Cardiac fibroblast (primary cell): Measurements from ENCODE around the gene ENPP4.
"Not testable (repeated sequence)": the region's sequence is repeated elsewhere in the genome, so short reads cannot be mapped to it uniquely, and the experiment has no call there.

ENCODE experiments used
- DNase-seq, 2 donors: peaks; one replicate each; pipeline versions ENCODE4 v3.0.0 to v3.0.0-alpha.2; 2010; ENCODE audit warnings: low read depth in 2 of 2
- H3K4me3 ChIP-seq, 2 donors: replicated peaks in 1 of 2; 1 replicate in 1 of 2; 2 replicates in 1 of 2; pipeline ENCODE4 v1.5.1; 2011; ENCODE audit warnings: low read depth in 2 of 2, low read length in 2 of 2, mild to moderate bottlenecking in 2 of 2, moderate library complexity in 1 of 2
- CTCF ChIP-seq: IDR thresholded peaks from one replicate; pipeline ENCODE4 v1.5.1; 2011; ENCODE audit warnings: low read depth, mild to moderate bottlenecking, low read length, inconsistent platforms

Gene ENPP4

GRCh38 chr6:46113370-46113769 is 16.4 kb upstream of the ENPP4 start:
- TF ChIP-seq CTCF = no peak
- H3K4me3 ChIP-seq = no peak overlapping the region
- DNase-seq = no peak

GRCh38 chr6:46115634-46116033 is 14.2 kb upstream of the ENPP4 start:
- H3K4me3 ChIP-seq = no peak overlapping the region
- DNase-seq = no peak
- no peak for TF ChIP-seq CTCF

GRCh38 chr6:46116289-46116688 is 13.5 kb upstream of the ENPP4 start:
- TF ChIP-seq CTCF = no peak
- DNase-seq = no peak
- no peak overlapping the region for H3K4me3 ChIP-seq

DNA sequence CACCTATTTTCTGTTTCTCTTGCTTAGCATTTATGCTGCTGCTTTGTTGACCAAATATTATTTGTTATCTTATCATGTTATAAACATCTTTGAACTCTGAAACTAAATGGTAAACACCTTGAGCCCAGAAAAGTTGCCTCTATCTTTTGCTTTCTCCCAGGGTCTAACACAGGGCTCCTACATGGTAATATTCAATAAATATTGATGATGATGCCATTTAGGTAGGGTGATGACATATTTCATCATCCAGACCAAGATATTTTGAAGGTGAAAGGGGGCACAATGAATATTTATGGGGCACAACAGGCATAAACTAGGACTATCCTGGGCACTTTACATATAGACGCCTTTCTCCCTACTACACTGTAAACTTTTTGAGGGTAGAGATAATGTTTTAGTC is 11.6 kb upstream of the ENPP4 start:
- no peak overlapping the region for H3K4me3 ChIP-seq
- TF ChIP-seq CTCF = no peak
- no peak for DNase-seq

DNA sequence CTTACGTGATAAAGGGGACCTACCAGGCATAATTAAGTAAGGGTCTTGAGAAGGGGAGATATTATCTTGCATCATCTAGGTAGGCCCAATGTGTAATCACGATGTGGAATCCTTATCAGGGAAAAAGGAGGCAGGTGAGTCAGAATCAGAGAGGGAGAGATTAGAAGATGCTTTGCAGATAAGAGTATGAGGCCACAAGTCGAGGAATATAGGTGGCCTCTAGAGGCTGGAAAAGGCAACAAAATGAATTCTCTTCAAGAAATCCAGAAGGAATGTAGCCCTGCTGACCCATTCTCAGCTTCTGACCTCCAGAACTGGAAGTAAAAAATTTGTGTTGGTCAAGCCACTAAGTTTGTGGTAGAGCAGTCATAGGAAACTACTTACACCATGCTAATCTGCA is 11.0 kb upstream of the ENPP4 start:
- no peak overlapping the region for H3K4me3 ChIP-seq
- DNase-seq = no peak
- no peak for TF ChIP-seq CTCF

DNA sequence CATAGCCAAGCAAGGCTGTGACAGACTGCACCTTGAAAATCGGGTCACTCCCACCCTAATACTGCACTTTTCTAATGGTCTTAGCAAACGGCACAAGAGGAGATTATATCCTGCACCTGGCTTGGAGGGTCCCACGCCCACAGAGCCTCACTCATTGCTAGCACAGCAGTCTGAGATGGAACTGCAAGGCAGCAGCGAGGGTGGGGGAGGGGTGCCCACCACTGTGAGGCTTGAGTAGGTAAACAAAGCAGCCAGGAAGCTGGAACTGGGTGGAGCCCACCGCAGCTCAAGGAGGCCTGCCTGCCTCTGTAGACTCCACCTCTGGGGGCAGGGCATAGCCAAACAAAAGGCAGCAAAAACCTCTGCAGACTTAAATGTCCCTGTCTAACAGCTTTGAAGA is 10.1 kb upstream of the ENPP4 start:
- H3K4me3 ChIP-seq, DNase-seq: not testable (repeated sequence)

DNA sequence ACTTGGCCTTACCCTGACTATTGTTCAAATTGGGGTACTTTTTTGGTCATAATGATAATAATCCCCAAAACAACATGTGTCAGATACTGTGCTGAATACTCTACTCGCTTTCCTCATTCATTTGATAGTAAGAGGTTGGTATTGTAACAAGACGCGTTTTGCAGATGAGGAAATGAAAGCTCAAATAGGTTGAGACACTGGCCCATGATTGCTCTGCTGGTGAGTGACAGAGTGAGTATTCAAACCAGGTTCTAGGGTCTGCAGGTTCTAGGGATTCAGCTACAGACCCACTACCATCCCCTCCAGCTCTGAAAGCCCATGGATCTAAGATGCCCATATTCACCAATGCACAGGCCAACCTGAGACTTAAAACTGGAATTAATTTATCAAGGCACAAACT is 1.3 kb upstream of the ENPP4 start:
- no peak for TF ChIP-seq CTCF
- no peak for DNase-seq
- no peak overlapping the region for H3K4me3 ChIP-seq
